Left renal cortex interstitium (tissue), 4 donors: Measurements from ENCODE around the gene ZNF575. TPM values are rescaled to one million over a fixed set of nuclear protein-coding genes. Genes with fewer than 3 reads are reported as not detected.
A peak's percentile ranks its signal among the peaks of the same experiment; 100 is the strongest.
"Not testable (repeated sequence)": the region's sequence is repeated elsewhere in the genome, so short reads cannot be mapped to it uniquely, and the experiment has no call there.

Experiments used
- DNase-seq, 4 donors: peaks; one replicate each; pipeline ENCODE4 v3.0.0-alpha.2; 2013; ENCODE audit warnings: low read depth in 4 of 4, low spot score in 2 of 4, missing footprints in 1 of 4
- polyA plus RNA-seq, 4 donors: library from polyadenylated mRNA; unstranded; fragments of 120-200 nt; gene quantifications; one replicate each; pipeline ENCODE4 v1.2.1, GENCODE V29; 2013; ENCODE audit not compliant: insufficient read length in 4 of 4

ZNF575 gene
- polyA plus RNA-seq, 4 donors: 1.9 to 3.4 (median 2.4) TPM

DNA sequence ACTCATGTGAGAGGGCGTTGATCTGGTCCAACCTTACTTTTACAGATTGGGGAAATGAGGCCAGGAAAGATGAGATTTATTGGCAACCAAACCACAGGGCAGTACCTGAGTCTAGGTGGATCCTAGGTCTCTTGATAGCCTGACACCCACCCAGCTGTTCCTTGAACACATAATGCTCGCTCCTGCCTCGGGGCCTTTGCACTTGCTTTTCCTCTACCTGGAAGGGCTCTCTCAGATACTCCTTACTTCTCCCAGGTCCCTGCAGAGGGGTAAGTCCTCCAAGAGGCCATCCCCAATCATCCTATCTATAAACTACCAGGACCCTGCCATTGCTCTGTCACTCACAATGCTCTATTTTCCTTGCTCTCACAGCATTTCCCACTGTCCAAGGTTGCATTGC lies 7.4 kb downstream of the ZNF575 start:
- DNase-seq: no peak

DNA sequence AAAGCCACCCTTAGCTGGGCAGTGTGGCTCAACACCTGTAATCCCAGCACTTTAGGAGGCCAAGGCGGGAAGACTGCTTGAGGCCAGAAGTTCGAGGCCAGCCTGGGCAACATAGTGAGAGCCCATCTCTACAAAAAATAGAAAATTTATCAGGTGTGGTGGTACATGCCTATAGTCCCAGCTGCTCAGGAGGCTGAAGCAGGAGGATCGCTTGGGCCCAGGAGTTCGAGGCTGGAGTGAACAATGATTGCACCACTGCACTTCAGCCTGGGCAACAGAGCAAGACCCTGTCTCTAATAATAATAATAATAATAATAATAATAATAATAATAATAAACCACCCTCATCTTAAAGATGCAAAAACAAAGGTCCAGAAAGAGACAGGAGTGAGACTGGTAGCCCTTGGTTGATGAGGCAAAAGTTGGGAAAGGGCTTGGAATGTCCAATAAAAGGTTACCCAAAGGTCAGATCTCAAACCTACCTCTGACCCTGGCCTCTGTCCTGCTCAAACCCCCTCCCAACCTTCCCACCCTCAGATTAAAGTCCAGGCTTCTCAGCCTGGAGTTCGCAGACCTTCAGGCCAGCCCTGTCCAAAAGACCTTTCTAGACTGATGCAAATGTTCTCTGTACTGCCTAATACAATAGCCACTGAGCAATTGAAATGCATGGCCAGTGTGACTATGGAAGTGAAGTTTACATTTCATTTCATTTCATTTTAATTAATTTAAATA lies 9.1 kb downstream of the ZNF575 start:
- DNase-seq: no peak

DNA sequence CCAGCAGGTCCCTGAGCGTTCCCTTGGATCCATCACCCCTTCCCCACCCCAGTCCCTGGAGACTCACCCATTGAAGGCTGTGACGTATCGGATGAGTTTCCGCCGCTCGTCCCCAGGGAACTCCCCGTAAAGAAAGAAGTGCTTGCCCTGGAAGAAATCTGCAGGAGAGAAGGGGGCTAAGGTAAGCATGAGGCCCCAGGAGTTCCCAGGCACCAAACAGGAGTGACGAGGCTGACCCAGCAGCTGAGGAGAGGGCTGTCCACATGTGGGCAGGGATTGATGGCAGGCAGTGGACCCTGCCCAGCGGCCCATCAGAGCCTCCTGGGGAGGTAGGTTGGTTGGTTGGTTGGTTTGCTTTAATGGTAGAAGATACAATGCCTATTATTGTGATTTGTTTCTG lies 11.1 kb downstream of the ZNF575 start:
- no peak for DNase-seq

- no peak for DNase-seq
Observed at GRCh38 chr19:43545276-43545675, 12.3 kb downstream of the ZNF575 start.

DNA sequence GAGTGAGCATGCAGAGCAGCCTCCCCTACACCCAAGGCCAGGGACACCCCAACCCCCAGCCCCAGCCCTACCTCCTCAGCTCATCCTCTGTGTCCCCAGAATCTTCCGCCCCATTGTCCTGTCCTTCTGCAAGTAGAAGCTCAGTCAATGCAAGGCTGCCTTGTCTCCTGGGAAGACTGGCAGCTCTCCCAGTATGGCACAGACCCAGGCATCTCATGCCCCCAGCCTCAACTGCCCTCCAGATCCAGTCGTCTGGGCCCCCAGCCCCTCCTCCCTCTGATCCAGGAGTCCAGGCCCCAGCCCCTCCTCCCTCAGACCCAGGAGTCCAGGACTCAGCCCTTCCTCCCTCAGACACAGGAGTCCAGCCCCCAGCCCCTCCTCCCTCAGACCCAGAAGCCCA lies 13.0 kb downstream of the ZNF575 start:
- DNase-seq: no peak

- DNase-seq: no peak
Observed at GRCh38 chr19:43546581-43546980, 13.6 kb downstream of the ZNF575 start.

DNA sequence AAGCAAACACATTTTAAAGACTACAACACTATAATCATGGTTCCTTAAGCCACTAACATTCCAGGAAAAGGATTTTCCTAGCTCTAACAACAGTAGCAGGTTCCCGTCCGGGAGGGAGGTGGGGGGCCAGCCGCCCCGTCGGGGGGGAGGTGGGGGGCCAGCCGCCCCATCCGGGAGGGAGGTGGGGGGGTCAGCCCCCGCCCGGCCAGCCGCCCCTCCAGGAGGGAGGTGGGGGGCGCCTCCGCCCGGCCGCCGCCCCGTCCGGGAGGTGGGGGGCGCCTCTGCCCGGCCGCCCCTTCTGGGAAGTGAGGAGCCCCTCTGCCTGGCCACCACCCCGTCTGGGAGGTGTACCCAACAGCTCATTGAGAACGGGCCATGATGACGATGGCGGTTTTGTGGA lies 14.9 kb downstream of the ZNF575 start:
- DNase-seq: not testable (repeated sequence)

- DNase-seq: no peak
Observed at GRCh38 chr19:43548706-43549105, 15.7 kb downstream of the ZNF575 start.

GRCh38 chr19:43551399-43552197 lies 18.6 kb downstream of the ZNF575 start:
- DNase-seq: no peak

- DNase-seq: no peak
Observed at GRCh38 chr19:43552198-43552450, 19.1 kb downstream of the ZNF575 start.

- DNase-seq: no peak
Observed at GRCh38 chr19:43552616-43553015, 19.6 kb downstream of the ZNF575 start.

GRCh38 chr19:43553656-43554055 lies 20.7 kb downstream of the ZNF575 start:
- DNase-seq: no peak

DNA sequence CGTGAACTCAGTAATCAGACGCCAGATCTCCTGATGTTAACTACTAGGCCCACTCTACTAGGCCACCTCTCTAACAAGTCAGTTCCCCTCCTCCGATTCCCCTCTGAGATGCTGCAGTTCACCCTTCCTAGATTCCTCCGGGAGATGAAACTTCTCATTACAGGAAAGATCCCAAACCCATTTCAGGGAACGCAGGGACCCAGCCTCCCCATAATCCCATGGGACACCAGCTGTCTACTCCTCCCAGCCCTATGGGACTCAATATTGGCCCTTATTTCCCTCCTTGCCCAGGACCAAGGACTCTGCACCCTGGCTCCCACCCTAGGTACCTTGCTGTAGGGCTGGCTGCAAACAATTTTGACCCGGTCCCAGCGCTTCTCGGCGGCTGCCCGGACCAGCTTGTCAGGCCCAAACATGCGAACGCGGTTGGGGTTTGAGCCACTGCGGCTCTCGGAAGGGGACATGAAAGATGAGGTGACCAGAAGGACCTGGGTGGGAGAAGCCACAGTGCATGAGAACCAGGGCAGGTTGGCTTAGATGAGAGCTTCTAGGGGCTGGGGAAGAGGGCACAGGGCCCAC lies 21.4 kb downstream of the ZNF575 start:
- DNase-seq: no peak

GRCh38 chr19:43555185-43555770 lies 22.3 kb downstream of the ZNF575 start:
- DNase-seq: peak in 1 of 4 donors; percentile 58

DNA sequence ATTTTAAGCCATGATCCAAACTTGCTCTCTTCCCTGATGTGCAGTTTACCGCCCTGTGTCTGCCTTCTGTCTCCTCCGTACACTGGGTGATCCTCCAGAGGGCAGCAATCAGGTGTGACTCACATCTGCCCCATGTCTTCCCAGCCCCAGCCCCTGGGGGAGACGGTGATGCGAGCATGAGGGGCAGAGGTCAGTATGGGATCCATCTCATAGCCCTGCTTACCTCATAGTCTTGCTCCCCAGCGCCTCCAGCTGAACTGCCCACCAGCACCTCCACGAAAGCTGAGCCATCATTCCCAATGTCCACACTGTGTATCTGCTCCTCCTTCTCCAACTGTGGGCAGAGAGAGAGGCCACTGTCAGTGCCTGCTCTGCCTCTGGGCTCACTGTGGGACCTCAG lies 27.7 kb downstream of the ZNF575 start:
- DNase-seq: no peak

DNA sequence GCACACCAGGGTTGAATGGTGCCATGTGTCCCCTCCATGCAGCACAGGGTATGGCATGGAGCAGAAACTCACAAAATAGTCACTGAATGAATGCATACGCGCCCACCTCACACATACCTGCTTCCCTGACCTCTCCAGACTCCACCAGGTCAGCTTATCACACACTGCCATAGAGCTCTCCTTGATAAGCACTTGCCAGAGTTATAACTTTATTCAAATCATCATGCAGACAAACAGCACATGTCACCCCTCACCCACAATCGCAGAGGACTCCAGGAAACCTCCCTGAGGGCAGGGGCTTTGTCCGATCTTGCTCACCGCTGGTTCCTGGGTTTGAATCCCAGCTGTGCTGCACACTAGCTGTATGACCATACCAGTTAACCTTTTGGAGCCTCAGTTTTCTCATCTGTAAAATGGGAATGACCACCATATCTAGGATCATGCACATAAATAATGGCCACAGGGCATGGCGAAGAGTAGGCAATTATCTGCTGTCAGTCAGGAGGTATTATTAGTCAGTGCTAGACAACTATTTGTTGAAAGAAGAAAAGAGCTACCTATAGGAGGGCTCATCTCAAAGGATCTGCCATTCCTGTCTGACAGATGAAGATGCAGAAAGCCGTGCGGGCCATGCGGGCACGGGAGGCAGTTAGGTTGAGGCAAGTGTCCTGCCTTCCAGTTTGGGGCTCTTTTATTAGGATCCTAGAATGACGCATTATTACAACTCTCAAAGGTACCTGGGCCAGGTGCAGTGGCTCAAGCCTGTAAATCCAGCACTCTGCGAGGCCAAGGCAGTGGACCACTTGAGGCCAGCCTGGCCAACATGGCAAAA lies 28.4 kb downstream of the ZNF575 start:
- no peak for DNase-seq

DNA sequence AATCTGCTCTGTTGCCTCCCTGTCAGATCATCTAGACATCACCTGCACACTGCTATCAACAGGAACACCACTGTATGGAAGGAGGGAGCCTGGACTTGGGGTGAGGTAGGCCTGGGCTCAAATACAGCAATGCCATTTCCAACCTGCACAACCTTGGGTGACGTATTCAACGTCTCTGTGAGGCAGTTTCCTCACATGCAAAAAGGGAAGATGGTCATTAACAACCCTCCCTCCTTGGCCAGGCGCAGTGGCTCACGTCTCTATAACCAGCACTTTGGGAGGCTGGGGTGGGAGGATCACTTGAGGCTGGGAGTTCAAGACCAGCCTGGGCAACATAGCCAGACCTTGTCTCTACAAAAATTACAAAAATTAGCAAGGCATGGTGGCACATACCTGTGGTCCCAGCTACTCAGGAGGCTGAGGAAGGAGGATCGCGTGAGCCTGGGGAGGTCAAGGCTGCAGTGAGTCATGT lies 29.3 kb downstream of the ZNF575 start:
- DNase-seq: no peak

DNA sequence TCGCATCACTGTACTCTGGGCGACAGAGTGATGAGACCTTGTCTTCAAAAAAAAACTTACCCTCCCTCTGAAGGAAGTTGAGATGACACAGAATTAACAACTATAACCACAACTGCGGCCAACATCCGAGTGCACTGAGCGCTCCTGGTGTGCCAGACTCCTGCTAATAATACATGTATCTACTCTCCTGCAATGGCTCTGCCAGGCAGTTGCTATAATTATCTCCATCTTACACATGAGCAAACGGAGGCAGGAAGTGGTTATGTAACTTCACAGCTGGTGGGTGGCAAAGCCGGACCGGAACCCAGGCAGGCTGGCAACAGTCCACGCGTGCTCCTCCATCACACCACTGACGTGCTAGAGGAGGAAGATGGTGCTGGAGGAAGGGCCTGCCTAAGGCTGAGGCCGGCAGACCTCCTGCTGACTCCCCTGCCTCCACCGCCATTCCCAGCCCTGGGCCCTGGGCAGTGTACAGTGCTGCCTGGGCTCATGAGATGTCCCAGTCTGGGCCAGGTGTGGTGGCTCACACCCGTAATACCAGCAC lies 29.8 kb downstream of the ZNF575 start:
- no peak for DNase-seq

- DNase-seq: no peak
Observed at GRCh38 chr19:43563816-43564457, 30.9 kb downstream of the ZNF575 start.

GRCh38 chr19:43564800-43565199 lies 31.8 kb downstream of the ZNF575 start:
- DNase-seq: no peak
